ENCODE data around the gene ABHD15.
A peak's percentile ranks its signal among the peaks of the same experiment; 100 is the strongest.

Gene ABHD15

GRCh38 chr17:29593591-29594518 lies 27.0 kb upstream of the ABHD15 start:
- TF ChIP-seq CTCF (IDR thresholded peaks at IDR 0.05; ENCODE audit: extremely low read depth, missing control alignments): peak; percentile 22
- peak; percentile 46 for DNase-seq (ENCODE audit: low spot score)

- peak; percentile 77 for DNase-seq (ENCODE audit: low spot score)
Measured at GRCh38 chr17:29592850-29593551, 26.2 kb upstream of the ABHD15 start, which contains the start of gene ANKRD13B. TSS of gene ANKRD13B (plus strand) at chr17:29593132. CDS start at chr17:29593622, 490 bp downstream.

GRCh38 chr17:29591737-29592608 lies 25.1 kb upstream of the ABHD15 start:
- TF ChIP-seq CTCF (IDR thresholded peaks at IDR 0.05; ENCODE audit: extremely low read depth, missing control alignments): peak; percentile 88
- peak; percentile 94 for DNase-seq (ENCODE audit: low spot score)

More at GRCh38 chr17:29592850-29593551, 26.2 kb upstream of the ABHD15 start, which contains the start of gene ANKRD13B:
- TF ChIP-seq CTCF (IDR thresholded peaks at IDR 0.05; ENCODE audit: extremely low read depth, missing control alignments): no peak

GRCh38 chr17:29591146-29591736 lies 24.4 kb upstream of the ABHD15 start:
- TF ChIP-seq CTCF (IDR thresholded peaks at IDR 0.05; ENCODE audit: extremely low read depth, missing control alignments): no peak
- peak; percentile 63 for DNase-seq (ENCODE audit: low spot score)

GRCh38 chr17:29590411-29591145 lies 23.7 kb upstream of the ABHD15 start:
- DNase-seq (ENCODE audit: low spot score): no peak
- TF ChIP-seq CTCF (IDR thresholded peaks at IDR 0.05; ENCODE audit: extremely low read depth, missing control alignments): no peak
